Keratinocyte (primary cell): Measurements from ENCODE around the gene PLK5. TPM values are rescaled to one million over a fixed set of nuclear protein-coding genes. Genes with fewer than 3 reads are reported as not detected.

ENCODE experiments used
- DNase-seq: peaks from one replicate; pipeline ENCODE4 v3.0.0-alpha.2; 2011; ENCODE audit warnings: low read depth, missing footprints, low spot score
- FAIRE-seq: peaks from 2 replicates; lab custom pipeline; 2011; peaks lifted over from hg19 to GRCh38; lab: Jason Lieb, UNC
- H2AFZ ChIP-seq: 2 replicates; pipeline ENCODE4 v1.6.0; 2012; ENCODE audit warnings: low read length, control low read depth, inconsistent platforms; ENCODE audit not compliant: control insufficient read depth
- H3K27ac ChIP-seq: 2 replicates; pipeline ENCODE4 v1.5.1; 2011; ENCODE audit warnings: low read length; ENCODE audit not compliant: control insufficient read depth, insufficient read depth
- H3K27me3 ChIP-seq: 3 replicates; pipeline ENCODE4 v1.6.0; 2011; ENCODE audit warnings: low read length; ENCODE audit not compliant: control insufficient read depth, insufficient read depth; ENCODE audit errors: extremely low read depth
- H3K36me3 ChIP-seq, 2 experiments: 2 replicates in 1 of 2; 3 replicates in 1 of 2; pipeline ENCODE4 v1.5.1; 2011; ENCODE audit warnings: low read length in 2 of 2, mild to moderate bottlenecking in 1 of 2; ENCODE audit not compliant: control insufficient read depth in 2 of 2, insufficient read depth in 2 of 2; ENCODE audit errors: extremely low read depth in 1 of 2
- H3K4me1 ChIP-seq: 3 replicates; pipeline ENCODE4 v1.5.1; 2011; ENCODE audit warnings: low read length; ENCODE audit not compliant: control insufficient read depth, insufficient read depth; ENCODE audit errors: extremely low read depth
- H3K4me2 ChIP-seq: 3 replicates; pipeline ENCODE4 v1.6.0; 2011; ENCODE audit warnings: low read depth, low read length; ENCODE audit not compliant: control insufficient read depth, insufficient read depth; ENCODE audit errors: extremely low read depth
- H3K4me3 ChIP-seq, 3 experiments: fragments of 200-600 bp in 1 of 3; sonication (generic) in 1 of 3; 2 replicates in 2 of 3; 3 replicates in 1 of 3; pipeline ENCODE4 v1.5.1; 2011 to 2016; ENCODE audit warnings: low read length in 3 of 3, mild to moderate bottlenecking in 3 of 3, control low read depth in 2 of 3, inconsistent platforms in 1 of 3, low read depth in 1 of 3, mixed read lengths in 1 of 3, mixed run types in 1 of 3, moderate library complexity in 1 of 3; ENCODE audit not compliant: control insufficient read depth in 2 of 3, insufficient read depth in 2 of 3; ENCODE audit errors: extremely low read depth in 1 of 3
- H3K79me2 ChIP-seq: 2 replicates; pipeline ENCODE4 v1.6.0; 2012; ENCODE audit warnings: low read length; ENCODE audit not compliant: control insufficient read depth, insufficient read depth
- H3K9ac ChIP-seq: 3 replicates; pipeline ENCODE4 v1.6.0; 2011; ENCODE audit warnings: low read length; ENCODE audit not compliant: control insufficient read depth, insufficient read depth; ENCODE audit errors: extremely low read depth
- H3K9me1 ChIP-seq: 3 replicates; pipeline ENCODE4 v1.6.0; 2011; ENCODE audit warnings: low read length; ENCODE audit not compliant: control insufficient read depth, insufficient read depth; ENCODE audit errors: extremely low read depth
- H3K9me3 ChIP-seq: 2 replicates; pipeline ENCODE4 v1.5.1; 2012; ENCODE audit warnings: low read depth, low read length; ENCODE audit not compliant: control insufficient read depth
- H4K20me1 ChIP-seq: 3 replicates; pipeline ENCODE4 v1.6.0; 2011; ENCODE audit warnings: low read length; ENCODE audit not compliant: control insufficient read depth, insufficient read depth; ENCODE audit errors: extremely low read depth
- EZH2 ChIP-seq: IDR thresholded peaks from one replicate; pipeline ENCODE4 v1.6.1; 2012; ENCODE audit warnings: inconsistent platforms, mild to moderate bottlenecking, low read length, moderate library complexity
- dilution Hi-C: fragments of 300-500 bp; cut with MboI; formaldehyde crosslinking; loops from one replicate; pipeline ENCODE4 v1.7.0; 2020; ENCODE audit warnings: low sequenced_read_pairs; ENCODE audit not compliant: extremely low pct_ligation_motif_present
- polyA plus RNA-seq, 5 experiments: library from polyadenylated mRNA; depleted of rRNA in 3 of 5; stranded (reverse) in 3 of 5; stranded (forward) in 1 of 5; unstranded in 1 of 5; fragments of >200 nt; gene quantifications; 1 replicate in 1 of 5; 2 replicates in 3 of 5; 3 replicates in 1 of 5; pipeline versions ENCODE4 v1.2.1 to v1.2.3, GENCODE V29; 2011 to 2012; ENCODE audit warnings: missing spikeins in 2 of 5, low read depth in 1 of 5, low replicate concordance in 1 of 5
- TF ChIP-seq, protein P1 (sequence below), 3 experiments: IDR thresholded peaks in 1 of 3; conservative IDR thresholded peaks in 1 of 3; optimal IDR thresholded peaks in 1 of 3; 2 replicates in 2 of 3; 3 replicates in 1 of 3; pipeline versions ENCODE3 to v1.5.1; 2011; ENCODE audit warnings: low read length in 3 of 3, mild to moderate bottlenecking in 3 of 3, moderate library complexity in 2 of 3, control low read depth in 1 of 3, inconsistent platforms in 1 of 3; ENCODE audit not compliant: insufficient read depth in 2 of 3; ENCODE audit errors: extremely low read depth in 1 of 3

Gene PLK5
- polyA plus RNA-seq, 1 donor (not counting 4 experiments of a cell fraction or from before 2014, with no cell fraction given): 0.05 TPM

- Histone ChIP-seq H3K9me3 (no peaks in the 10 kb centered on the region), H3K79me2 (peaks cover 6% of the 10 kb centered on the region), H3K27ac (no peak overlapping the region), H3K4me3 (no peak overlapping the region), H3K27me3 (no peaks in the 10 kb centered on the region), H3K36me3 (no peaks in the 10 kb centered on the region), H3K9me1 (no peaks in the 10 kb centered on the region), H3K9ac (no peak overlapping the region), H3K4me1 (peaks cover 4% of the 10 kb centered on the region), H3K4me2 (no peak overlapping the region), H2AFZ (no peak overlapping the region), H4K20me1 (no peaks in the 10 kb centered on the region)
- DNase-seq (no peak), FAIRE-seq (no peak)
- dilution Hi-C loops: no loop called here
- TF ChIP-seq, protein P1, sequence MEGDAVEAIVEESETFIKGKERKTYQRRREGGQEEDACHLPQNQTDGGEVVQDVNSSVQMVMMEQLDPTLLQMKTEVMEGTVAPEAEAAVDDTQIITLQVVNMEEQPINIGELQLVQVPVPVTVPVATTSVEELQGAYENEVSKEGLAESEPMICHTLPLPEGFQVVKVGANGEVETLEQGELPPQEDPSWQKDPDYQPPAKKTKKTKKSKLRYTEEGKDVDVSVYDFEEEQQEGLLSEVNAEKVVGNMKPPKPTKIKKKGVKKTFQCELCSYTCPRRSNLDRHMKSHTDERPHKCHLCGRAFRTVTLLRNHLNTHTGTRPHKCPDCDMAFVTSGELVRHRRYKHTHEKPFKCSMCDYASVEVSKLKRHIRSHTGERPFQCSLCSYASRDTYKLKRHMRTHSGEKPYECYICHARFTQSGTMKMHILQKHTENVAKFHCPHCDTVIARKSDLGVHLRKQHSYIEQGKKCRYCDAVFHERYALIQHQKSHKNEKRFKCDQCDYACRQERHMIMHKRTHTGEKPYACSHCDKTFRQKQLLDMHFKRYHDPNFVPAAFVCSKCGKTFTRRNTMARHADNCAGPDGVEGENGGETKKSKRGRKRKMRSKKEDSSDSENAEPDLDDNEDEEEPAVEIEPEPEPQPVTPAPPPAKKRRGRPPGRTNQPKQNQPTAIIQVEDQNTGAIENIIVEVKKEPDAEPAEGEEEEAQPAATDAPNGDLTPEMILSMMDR (optimal IDR thresholded peaks at IDR 0.05 in 1 of 3, IDR thresholded peaks at IDR 0.05 in 1 of 3, conservative IDR thresholded peaks at IDR 0.05 in 1 of 3; ENCODE audit: extremely low read depth in 1 of 3, insufficient read depth in 2 of 3, low read length in 3 of 3): no peak
- TF ChIP-seq EZH2: no peak
These were observed 40.5 kb upstream of the PLK5 start for GRCh38 chr19:1483131-1483978.

GRCh38 chr19:1483979-1484428, 39.9 kb upstream of the PLK5 start:
- Histone ChIP-seq H3K4me3 (no peak overlapping the region), H3K79me2 (no peaks in the 10 kb centered on the region), H3K27ac (no peak overlapping the region), H3K27me3 (no peaks in the 10 kb centered on the region), H2AFZ (no peak overlapping the region), H3K4me1 (peaks cover 4% of the 10 kb centered on the region), H3K9ac (no peak overlapping the region), H3K9me1 (no peaks in the 10 kb centered on the region), H3K9me3 (no peaks in the 10 kb centered on the region), H3K4me2 (no peak overlapping the region), H4K20me1 (no peaks in the 10 kb centered on the region), H3K36me3 (no peaks in the 10 kb centered on the region)
- FAIRE-seq (no peak), DNase-seq (no peak)
- no peak for TF ChIP-seq EZH2
- TF ChIP-seq, protein P1 (optimal IDR thresholded peaks at IDR 0.05 in 1 of 3, IDR thresholded peaks at IDR 0.05 in 1 of 3, conservative IDR thresholded peaks at IDR 0.05 in 1 of 3; ENCODE audit: extremely low read depth in 1 of 3, insufficient read depth in 2 of 3, low read length in 3 of 3): no peak
- dilution Hi-C loops: no loop called here
